HepG2 (cell line): ENCODE measurements around the gene NEK3. TPM values are rescaled to one million over a fixed set of nuclear protein-coding genes. Genes with fewer than 3 reads are reported as not detected.

Experiments used
- ATAC-seq: fragments of 200-7000 bp; cut with Tn5 transposase; 3 replicates; pipeline ENCODE4 v1.9.1; 2020; ENCODE audit warnings: mild to moderate bottlenecking, moderate library complexity
- BruUV-seq: library from RNA; stranded (reverse); fragments of 400-500 nt; replicated peaks from 2 replicates; lab custom pipeline; 2021; lab: Mats Ljungman, UMichigan
- CTCF ChIA-PET: fragments of 300-600 bp; formaldehyde crosslinking; extraction: SDS; loops from one replicate; lab custom pipeline; 2021; ENCODE audit warnings: low total read pairs, inconsistent platforms, low intra/inter-chr PET ratio; lab: Yijun Ruan, JAX
- POLR2A ChIA-PET: fragments of 350-600 bp; sonication (Branson Sonifier 250); formaldehyde crosslinking; loops from one replicate; lab custom pipeline; 2020; ENCODE audit warnings: antibody characterized with exemption, inconsistent platforms; lab: Yijun Ruan, JAX
- DNase-seq: peaks from one replicate; pipeline ENCODE4 v3.0.0-alpha.2; 2015; ENCODE audit warnings: low spot score
- FAIRE-seq: peaks from 3 replicates; lab custom pipeline; 2011; peaks lifted over from hg19 to GRCh38; lab: Jason Lieb, UNC
- H2AFZ ChIP-seq: one replicate; pipeline ENCODE4 v1.6.1; 2011; ENCODE audit warnings: low read length, inconsistent platforms
- H3K27ac ChIP-seq: fragments of 300-600 bp; 3 replicates; pipeline ENCODE4 v1.8.0; 2011; ENCODE audit warnings: mixed run types, mild to moderate bottlenecking, mixed read lengths, low read length, inconsistent platforms; ENCODE audit not compliant: insufficient read depth; ENCODE audit errors: extremely low read length
- H3K27me3 ChIP-seq, 2 experiments: fragments of 200-600 bp in 1 of 2; 2 replicates in 1 of 2; 3 replicates in 1 of 2; pipeline versions ENCODE4 v1.6.0 to v1.8.0; 2011; ENCODE audit warnings: low read length in 2 of 2, mild to moderate bottlenecking in 2 of 2, moderate library complexity in 2 of 2, inconsistent platforms in 1 of 2; ENCODE audit not compliant: insufficient read depth in 2 of 2, control insufficient read depth in 1 of 2
- H3K36me3 ChIP-seq, 2 experiments: fragments of 200-600 bp in 1 of 2; replicated peaks in 1 of 2; 2 replicates in 1 of 2; 3 replicates in 1 of 2; pipeline versions ENCODE4 v1.5.1 to v1.8.0; 2011; ENCODE audit warnings: low read length in 2 of 2, inconsistent platforms in 1 of 2; ENCODE audit not compliant: insufficient read depth in 2 of 2, control insufficient read depth in 1 of 2
- H3K4me1 ChIP-seq: 2 replicates; pipeline ENCODE4 v1.5.1; 2012; ENCODE audit warnings: low read length, inconsistent platforms; ENCODE audit not compliant: insufficient read depth
- H3K4me2 ChIP-seq: 2 replicates; pipeline ENCODE4 v1.6.0; 2011; ENCODE audit warnings: low read depth, low read length, inconsistent platforms
- H3K4me3 ChIP-seq, 3 experiments: fragments of 200-600 bp in 1 of 3; sonication (generic), shearing (Covaris generic) in 1 of 3; replicated peaks in 1 of 3; 2 replicates each; pipeline ENCODE4 v1.5.1; 2011 to 2016; ENCODE audit warnings: low read length in 3 of 3, inconsistent platforms in 2 of 3, low read depth in 2 of 3, mild to moderate bottlenecking in 2 of 3, control low read depth in 1 of 3, mixed read lengths in 1 of 3; ENCODE audit not compliant: insufficient read depth in 1 of 3
- H3K79me2 ChIP-seq: one replicate; pipeline ENCODE4 v1.6.1; 2011; ENCODE audit warnings: low read length, inconsistent platforms; ENCODE audit not compliant: insufficient read depth
- H3K9ac ChIP-seq: 2 replicates; pipeline ENCODE4 v1.6.0; 2011; ENCODE audit warnings: mild to moderate bottlenecking, low read depth, low read length, inconsistent platforms; ENCODE audit not compliant: insufficient read depth
- H3K9me3 ChIP-seq: 2 replicates; pipeline ENCODE4 v1.5.1; 2012; ENCODE audit warnings: mild to moderate bottlenecking, low read length
- H4K20me1 ChIP-seq: 2 replicates; pipeline ENCODE4 v1.6.0; 2011; ENCODE audit warnings: inconsistent platforms, mild to moderate bottlenecking, low read length, moderate library complexity; ENCODE audit not compliant: insufficient read depth
- SRY ChIP-seq: sonication (generic); formaldehyde crosslinking; IDR thresholded peaks from 2 replicates; pipeline ENCODE4 v1.8.0; 2022; ENCODE audit warnings: mild to moderate bottlenecking, missing genetic modification reagents
- WGBS: methylation state at CpG from one replicate; pipeline ENCODE4 v1.1.6; 2017; ENCODE audit warnings: low lambda C conversion rate; 5-methylcytosine and 5-hydroxymethylcytosine counted together
- in situ Hi-C: cut with HindIII; loops from 2 replicates; pipeline ENCODE4 v1.10.0; 2017; ENCODE audit warnings: low pct_unique_long_range_greater_than_20kb; ENCODE audit not compliant: extremely low pct_ligation_motif_present
- intact Hi-C: fragments of 100-400 bp; cut with micrococcal nuclease; formaldehyde crosslinking; loops from one replicate; pipeline ENCODE4 v1.10.0; 2022; ENCODE audit not compliant: unreplicated experiment
- polyA plus RNA-seq, 8 experiments: library from polyadenylated mRNA; depleted of rRNA in 3 of 8; stranded (reverse) in 7 of 8; unstranded in 1 of 8; fragments of >200 nt; fragmentation: Illumina TruSeq in 4 of 8; extraction: Trizol in 4 of 8; gene quantifications; 2 replicates each; pipeline versions ENCODE4 v1.2.1 to v1.2.3, GENCODE V29; 2011 to 2016; ENCODE audit warnings: low read depth in 4 of 8, missing spikeins in 1 of 8, mixed read lengths in 1 of 8; ENCODE audit not compliant: insufficient read depth in 1 of 8
- total RNA-seq, 5 experiments: library from RNA; depleted of rRNA; stranded (reverse); fragments of >200 nt; fragmentation: Illumina TruSeq; extraction: Trizol; gene quantifications; 2 replicates each; pipeline ENCODE4 v1.2.3, GENCODE V29; 2016; ENCODE audit warnings: low read depth in 1 of 5
- TF ChIP-seq, protein P1 (sequence below): sonication (generic); formaldehyde crosslinking; conservative IDR thresholded peaks from 2 replicates; pipeline ENCODE4 v1.4.0; 2020; ENCODE audit warnings: missing genetic modification reagents
- TF ChIP-seq, protein P2 (sequence below): sonication (generic); formaldehyde crosslinking; IDR thresholded peaks from 2 replicates; pipeline ENCODE4 v1.8.0; 2022; ENCODE audit warnings: missing genetic modification reagents, mild to moderate bottlenecking, moderate library complexity, borderline replicate concordance
- TF ChIP-seq, protein P3 (sequence below): sonication (generic); formaldehyde crosslinking; IDR thresholded peaks from 2 replicates; pipeline ENCODE4 v1.5.1; 2020; ENCODE audit warnings: mild to moderate bottlenecking, moderate library complexity, missing genetic modification reagents

The NEK3 gene
- total and polyA plus RNA-seq, 2 of the 13 experiments (the other 11 are each of a cell fraction or from before 2014, with no cell fraction given): 36.7 to 68.2 TPM

DNA sequence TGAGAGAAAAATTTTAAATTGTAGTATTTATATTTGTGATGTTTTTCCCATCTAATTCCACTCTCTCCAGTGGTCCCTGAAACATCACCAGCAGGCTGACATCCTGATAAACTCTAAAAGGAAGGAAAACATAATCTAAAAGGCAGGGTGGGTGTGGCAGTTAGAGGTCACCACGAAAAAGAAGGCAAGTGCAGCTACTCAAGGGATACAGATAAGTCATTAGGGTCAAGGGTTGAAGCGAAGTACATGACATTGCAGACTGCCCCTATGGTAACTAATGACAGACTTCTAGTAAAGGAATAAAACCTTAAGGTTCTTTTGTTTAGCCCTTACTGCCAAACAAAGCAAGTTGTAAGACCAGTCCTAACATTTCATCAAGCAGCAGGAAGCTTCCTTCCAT lies 6.0 kb upstream of the NEK3 start:
- Histone ChIP-seq H3K27ac (no peak overlapping the region), H3K79me2 (no peaks in the 10 kb centered on the region), H3K9me3 (no peaks in the 10 kb centered on the region), H3K9ac (no peak overlapping the region), H3K27me3 (no peaks in the 10 kb centered on the region), H3K4me2 (no peak overlapping the region), H2AFZ (no peak overlapping the region), H3K36me3 (peaks cover 0 to 13% of the 10 kb centered on the region in 2 experiments; a peak in 3 of 5 replicates)
- CTCF ChIA-PET: no interaction called here
- no peak for ATAC-seq
- whole genome bisulfite sequencing: 67% methylated on average over 2 of the region's 2 CpGs
- FAIRE-seq: no peak
- TF ChIP-seq, protein P1, sequence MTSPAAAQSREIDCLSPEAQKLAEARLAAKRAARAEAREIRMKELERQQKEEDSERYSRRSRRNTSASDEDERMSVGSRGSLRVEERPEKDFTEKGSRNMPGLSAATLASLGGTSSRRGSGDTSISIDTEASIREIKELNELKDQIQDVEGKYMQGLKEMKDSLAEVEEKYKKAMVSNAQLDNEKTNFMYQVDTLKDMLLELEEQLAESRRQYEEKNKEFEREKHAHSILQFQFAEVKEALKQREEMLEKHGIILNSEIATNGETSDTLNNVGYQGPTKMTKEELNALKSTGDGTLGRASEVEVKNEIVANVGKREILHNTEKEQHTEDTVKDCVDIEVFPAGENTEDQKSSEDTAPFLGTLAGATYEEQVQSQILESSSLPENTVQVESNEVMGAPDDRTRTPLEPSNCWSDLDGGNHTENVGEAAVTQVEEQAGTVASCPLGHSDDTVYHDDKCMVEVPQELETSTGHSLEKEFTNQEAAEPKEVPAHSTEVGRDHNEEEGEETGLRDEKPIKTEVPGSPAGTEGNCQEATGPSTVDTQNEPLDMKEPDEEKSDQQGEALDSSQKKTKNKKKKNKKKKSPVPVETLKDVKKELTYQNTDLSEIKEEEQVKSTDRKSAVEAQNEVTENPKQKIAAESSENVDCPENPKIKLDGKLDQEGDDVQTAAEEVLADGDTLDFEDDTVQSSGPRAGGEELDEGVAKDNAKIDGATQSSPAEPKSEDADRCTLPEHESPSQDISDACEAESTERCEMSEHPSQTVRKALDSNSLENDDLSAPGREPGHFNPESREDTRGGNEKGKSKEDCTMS (CRISPR knock-in tag): no peak
- TF ChIP-seq, protein P2, sequence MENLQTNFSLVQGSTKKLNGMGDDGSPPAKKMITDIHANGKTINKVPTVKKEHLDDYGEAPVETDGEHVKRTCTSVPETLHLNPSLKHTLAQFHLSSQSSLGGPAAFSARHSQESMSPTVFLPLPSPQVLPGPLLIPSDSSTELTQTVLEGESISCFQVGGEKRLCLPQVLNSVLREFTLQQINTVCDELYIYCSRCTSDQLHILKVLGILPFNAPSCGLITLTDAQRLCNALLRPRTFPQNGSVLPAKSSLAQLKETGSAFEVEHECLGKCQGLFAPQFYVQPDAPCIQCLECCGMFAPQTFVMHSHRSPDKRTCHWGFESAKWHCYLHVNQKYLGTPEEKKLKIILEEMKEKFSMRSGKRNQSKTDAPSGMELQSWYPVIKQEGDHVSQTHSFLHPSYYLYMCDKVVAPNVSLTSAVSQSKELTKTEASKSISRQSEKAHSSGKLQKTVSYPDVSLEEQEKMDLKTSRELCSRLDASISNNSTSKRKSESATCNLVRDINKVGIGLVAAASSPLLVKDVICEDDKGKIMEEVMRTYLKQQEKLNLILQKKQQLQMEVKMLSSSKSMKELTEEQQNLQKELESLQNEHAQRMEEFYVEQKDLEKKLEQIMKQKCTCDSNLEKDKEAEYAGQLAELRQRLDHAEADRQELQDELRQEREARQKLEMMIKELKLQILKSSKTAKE: no peak
- TF ChIP-seq, protein P3, sequence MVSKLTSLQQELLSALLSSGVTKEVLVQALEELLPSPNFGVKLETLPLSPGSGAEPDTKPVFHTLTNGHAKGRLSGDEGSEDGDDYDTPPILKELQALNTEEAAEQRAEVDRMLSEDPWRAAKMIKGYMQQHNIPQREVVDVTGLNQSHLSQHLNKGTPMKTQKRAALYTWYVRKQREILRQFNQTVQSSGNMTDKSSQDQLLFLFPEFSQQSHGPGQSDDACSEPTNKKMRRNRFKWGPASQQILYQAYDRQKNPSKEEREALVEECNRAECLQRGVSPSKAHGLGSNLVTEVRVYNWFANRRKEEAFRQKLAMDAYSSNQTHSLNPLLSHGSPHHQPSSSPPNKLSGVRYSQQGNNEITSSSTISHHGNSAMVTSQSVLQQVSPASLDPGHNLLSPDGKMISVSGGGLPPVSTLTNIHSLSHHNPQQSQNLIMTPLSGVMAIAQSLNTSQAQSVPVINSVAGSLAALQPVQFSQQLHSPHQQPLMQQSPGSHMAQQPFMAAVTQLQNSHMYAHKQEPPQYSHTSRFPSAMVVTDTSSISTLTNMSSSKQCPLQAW (CRISPR knock-in tag): no peak
- TF ChIP-seq SRY (CRISPR knock-in tag): no peak
- TF ChIP-seq, all 625 proteins: peak for 0
- intact Hi-C loops (no loop called here), in situ Hi-C loops (no loop called here)
- DNase-seq: no peak
- no peaks in the 10 kb centered on the region for H4K20me1 ChIP-seq
- H3K4me1 ChIP-seq: peaks cover 55% of the 10 kb centered on the region
- no peak overlapping the region for H3K4me3 ChIP-seq
- no TSS peak for BruUV-seq
- POLR2A ChIA-PET: interaction anchor here (1.9 kb wide), 1 partner anchor 29 kb away, joined by 5 read pairs; no protein-coding TSS in a partner anchor
